CD4-positive, alpha-beta T cell treated with Interleukin-15 for 1 hour (primary cell): ENCODE measurements around the gene SNUPN.
"Not testable (repeated sequence)": the region's sequence is repeated elsewhere in the genome, so short reads cannot be mapped to it uniquely, and the experiment has no call there.

Experiments
- DNase-seq: peaks from one replicate; pipeline ENCODE4 v3.0.0-alpha.2; 2020

Gene SNUPN

DNA sequence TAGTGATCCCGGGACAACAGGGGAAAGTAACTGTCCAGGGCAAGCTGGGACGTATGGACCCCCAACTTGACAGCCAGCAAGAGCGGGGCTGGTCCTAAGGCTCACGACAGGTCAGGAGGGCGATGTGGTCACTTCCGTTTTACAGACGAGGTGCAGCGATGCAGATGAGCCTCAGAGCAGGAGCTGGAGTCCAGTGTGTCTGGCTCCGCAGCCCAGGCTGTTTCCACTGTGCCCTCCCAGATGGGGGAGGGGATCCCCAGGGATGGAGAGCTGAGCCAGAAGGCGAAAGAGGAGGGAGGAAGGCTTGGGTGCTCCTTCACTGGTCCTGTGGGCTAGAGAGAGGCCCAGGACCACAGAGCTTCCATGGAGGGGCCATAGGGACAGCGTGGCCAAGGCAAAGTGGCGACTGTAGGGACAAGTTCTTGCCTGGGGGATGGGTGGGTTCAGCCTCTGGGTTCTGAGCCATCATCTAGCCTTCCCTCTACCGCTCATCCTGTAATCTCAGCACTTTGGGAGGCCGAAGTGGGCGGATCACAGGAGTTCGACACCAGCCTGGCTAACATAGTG is 27.9 kb upstream of the SNUPN start:
- DNase-seq = no peak

DNA sequence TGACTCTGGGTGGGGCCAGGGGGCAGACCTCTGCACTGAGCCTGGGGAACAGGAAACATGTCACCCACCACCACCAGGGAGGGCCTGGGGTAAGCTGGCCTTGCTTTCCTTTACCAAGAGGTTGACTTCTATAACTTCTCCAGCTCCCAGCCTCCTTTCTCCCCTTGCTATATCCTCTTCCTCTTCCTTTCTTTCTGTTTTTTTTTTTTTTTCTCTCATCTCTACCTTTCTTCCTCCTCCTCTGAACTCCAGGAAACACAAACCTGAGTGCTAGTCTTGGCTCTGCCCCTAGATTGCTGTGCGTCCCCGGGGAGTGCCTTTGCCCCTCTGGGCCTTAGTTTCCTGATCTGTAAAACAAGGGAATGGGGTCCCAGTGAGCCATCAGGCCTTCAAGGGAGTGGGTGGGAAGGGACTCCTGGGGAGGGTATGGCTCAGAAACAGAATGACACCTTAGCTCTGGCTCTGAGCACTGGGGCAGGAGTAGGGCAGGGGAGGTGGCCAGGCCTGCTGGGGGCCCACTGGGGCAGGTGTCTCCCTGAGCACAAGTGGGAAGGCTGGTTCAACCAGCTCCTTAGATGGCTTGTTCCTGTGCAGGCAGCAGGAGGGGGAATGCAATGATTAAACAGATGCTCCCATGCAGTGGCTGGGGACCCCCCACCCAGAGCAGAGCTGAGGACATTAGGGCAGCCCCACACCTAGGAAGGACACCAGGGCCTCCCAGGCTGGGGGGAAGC is 26.5 kb upstream of the SNUPN start:
- no peak for DNase-seq

DNA sequence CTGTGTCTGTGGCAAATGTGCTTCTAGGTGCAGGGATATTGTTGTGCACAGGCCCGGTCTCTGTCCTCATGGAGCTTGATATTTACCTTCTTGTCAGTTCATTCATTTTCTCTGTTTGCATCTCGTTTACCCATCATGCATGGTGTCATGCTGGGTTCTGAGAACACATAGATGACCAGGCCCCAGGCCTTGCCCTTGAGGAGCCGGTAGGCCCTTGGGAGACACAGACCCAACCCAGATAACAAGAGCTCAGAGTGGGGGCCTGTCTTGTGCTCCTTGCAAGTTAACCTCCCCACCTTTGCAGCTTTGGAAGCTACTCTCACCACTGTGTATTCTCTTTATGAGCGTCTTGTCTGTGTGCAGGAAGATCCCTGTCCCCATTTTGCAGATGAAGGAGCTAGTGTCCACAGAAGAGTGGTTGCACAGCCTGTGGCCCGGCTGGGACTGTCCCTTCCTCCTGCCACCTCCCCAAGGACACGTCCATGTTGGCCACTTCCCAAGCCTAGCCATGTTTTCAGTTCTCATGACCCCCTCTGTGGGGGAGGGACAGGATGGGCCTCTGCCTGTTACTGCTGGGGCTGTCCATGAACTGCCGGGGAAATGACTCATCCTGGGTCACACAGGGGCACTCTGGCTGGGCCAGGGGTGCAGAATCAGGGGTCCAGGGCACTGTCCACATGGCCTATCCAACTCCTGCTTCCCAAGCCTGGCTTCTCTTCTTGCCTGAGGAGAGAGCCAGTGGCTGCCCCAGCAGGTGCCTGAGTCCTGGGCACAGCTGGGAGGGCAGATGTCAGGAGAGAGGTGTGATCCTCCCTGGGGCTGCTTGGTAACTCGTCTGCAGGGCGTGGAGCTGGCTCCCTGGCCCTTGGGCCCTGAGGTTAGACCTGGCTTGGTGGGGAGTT is 25.6 kb upstream of the SNUPN start:
- no peak for DNase-seq

DNA sequence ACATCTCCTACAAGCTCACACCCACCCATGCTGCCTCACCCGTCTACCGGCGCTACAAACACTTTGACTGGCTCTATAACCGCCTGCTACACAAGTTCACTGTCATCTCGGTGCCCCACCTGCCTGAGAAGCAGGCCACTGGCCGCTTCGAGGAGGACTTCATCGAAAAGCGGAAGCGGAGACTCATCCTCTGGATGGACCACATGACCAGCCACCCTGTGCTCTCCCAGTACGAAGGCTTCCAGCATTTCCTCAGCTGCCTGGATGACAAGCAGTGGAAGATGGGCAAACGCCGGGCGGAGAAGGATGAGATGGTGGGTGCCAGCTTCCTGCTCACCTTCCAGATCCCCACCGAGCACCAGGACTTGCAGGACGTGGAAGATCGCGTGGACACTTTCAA is 24.3 kb upstream of the SNUPN start:
- no peak for DNase-seq

DNA sequence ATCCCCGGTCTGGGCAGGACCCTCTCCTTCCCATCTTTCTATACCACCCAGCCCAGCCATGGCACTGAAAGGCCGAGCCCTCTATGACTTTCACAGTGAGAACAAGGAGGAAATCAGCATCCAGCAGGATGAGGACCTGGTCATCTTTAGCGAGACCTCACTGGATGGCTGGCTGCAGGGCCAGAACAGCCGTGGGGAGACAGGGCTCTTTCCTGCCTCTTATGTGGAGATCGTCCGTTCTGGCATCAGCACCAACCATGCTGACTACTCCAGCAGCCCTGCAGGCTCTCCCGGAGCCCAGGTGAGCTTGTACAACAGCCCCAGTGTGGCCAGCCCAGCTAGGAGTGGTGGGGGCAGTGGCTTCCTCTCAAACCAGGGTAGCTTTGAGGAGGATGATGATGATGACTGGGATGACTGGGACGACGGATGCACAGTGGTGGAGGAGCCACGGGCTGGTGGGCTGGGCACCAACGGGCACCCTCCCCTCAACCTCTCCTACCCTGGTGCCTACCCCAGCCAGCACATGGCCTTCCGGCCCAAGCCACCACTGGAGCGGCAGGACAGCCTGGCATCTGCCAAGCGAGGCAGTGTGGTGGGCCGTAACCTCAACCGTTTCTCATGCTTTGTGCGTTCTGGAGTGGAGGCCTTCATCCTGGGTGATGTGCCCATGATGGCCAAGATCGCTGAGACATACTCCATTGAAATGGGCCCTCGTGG is 23.7 kb upstream of the SNUPN start:
- no peak for DNase-seq

DNA sequence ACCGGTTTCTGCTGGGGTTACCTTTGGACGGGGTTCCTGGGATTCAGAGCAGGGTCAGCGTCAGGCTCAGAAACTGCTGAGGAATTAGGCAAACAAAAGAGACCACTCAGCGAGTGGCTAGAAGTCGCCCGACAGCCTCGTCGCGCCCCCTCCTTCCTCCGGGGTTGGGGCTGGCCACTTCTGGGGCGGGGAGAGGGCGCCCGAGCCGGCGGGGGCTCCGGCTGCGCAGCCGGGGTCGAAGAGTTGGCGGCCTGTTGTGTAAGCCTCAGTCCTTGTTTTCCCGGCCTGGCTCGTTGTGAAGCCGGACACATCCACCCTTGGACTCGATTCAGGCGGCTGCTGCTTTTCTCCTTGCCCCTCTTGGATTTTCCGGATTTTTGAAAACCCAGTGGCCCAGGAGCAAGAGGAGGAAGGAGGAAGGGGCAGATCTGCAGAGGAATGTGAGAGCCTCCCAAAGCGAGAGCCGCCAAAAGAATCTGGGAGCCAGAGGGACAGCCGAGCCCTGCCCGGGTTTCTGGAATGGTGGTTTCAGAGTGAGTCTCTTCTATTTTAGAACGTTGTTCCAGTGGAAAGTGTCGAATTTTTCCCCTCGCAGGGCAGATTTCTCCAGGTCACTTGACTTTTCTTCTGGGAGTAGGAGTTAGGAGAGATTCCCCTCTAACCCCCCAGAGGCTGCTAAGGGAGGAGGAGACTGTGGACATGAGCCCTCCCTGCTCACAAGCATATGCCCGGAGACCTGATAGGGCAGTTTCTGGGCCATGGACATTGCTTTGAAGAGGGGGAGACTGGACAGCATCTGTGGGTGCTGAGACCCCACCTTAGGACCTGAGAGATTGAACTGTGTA is 22.9 kb upstream of the SNUPN start:
- no peak for DNase-seq

DNA sequence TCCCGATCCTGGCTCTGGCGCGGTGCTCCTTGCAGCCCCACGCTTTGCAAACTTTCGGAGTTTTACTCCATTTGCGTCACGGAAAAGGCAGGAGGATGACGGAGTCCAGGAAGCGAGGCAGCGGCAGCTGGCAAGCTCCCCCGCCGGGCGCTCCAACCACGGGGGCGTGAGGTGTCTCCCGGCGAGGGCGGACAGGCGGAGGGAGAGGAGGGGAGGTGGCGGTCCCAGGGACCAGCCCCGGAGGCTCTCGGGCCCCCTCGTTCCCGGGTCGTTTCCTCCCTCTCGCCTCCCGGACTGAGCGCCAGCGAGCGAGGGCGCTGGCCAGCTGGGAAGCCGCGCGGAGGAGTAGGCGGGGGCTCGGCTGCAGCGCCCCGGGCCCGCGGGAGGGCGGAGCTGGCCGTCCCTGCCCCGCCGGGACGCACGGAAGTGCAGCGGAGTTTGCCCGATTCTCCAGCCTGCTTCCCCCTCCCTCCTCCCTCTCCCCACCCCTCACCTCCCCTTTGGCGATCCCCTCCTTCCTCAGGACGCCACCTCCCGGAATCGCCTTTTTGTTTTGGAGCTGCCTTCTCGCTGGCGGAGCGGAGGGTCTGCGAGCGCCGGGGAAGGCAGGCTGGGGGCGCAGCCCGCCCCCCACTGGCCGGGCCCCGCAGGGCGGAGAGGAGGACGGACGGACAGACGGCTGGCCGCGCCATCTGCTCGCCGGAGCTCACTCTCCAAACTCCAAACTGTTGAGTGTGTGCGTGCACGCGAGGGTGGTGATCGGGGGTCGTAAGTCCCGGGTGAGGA is 22.0 kb upstream of the SNUPN start, which contains the start of gene SNX33:
Gene SNX33, plus strand, starts transcription at position 543 of the 786 bp plus-strand sequence. CDS start 1,191 bp downstream, outside the sequence.
- DNase-seq = peak; percentile 32

DNA sequence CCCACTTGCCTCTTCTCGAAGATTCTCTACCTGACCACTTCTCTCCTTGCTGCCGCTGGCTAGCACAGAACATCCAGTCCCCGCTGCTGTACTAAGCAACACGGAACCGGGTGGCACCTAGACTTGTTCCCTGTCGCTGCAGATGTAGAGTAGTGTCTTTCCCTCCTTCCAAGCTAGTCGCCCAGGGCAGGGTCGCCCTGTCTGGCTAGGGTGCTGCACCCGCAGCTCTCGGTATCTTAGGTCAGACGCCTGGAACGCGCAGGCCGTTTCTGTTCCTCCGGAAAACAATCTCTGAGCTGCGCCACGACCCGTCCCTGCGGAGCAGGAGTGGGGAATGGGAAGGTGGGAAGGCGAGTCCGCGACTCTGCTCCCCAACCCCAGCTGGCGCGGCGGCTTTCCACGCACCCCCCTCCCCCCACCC is 21.4 kb upstream of the SNUPN start:
- no peak for DNase-seq

DNA sequence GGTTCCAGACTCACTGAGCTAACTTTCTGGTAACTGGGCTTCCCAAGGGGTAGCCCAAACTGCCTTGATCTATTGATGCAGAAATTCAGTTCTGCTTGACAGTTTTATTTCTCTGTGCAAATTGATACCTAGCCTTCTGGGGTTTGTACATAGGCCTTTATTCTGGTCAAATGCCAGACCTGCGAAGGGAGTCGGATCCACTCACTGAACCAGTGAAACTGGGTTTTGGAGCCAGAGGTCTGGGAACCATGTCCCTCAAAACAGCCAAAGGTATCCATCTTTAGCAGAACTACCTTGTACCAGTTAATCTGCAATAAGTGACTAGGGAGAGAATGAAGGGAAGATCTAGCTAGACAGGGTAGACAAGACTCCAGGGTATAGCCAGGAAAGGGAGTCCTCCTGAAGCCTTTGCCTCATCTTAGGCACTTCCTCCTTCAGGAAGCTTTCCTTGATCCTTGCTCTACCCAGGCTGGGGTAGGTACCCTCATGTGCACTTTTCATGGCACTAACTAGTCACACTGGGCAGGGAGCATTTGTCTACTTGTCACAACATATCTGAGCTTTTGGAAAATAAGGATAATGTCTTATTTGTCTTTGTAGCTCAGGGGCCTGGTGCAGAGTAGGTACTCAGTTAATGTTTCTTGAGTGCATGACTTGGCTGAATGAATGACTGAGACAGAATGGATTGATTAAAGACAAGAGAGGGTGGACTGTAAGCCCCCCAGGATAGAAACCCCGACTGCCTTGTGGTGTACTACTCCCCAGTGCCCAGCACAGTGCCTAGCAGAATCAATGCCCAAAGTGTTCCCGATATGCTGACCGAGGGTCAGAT is 20.8 kb upstream of the SNUPN start:
- no peak for DNase-seq

DNA sequence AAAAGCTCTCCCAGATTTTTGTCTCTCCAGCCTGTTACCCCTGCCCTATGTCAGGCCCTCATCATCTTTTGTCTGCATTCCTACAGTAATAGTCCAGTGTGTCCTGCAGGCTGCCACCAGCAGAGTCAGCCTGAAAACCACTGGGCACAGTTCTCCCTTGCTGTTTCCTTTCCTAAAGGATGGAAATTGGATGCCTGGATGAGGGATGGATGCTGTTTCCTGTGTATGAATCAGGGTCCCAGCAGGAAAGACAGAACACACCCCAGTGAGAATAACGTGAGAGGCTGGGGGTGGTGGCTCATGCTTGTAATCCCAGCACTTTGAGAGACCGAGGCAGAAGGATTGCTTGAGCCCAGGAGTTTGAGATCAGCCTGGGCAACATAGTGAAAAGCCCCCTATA is 18.9 kb upstream of the SNUPN start:
- DNase-seq = no peak

DNA sequence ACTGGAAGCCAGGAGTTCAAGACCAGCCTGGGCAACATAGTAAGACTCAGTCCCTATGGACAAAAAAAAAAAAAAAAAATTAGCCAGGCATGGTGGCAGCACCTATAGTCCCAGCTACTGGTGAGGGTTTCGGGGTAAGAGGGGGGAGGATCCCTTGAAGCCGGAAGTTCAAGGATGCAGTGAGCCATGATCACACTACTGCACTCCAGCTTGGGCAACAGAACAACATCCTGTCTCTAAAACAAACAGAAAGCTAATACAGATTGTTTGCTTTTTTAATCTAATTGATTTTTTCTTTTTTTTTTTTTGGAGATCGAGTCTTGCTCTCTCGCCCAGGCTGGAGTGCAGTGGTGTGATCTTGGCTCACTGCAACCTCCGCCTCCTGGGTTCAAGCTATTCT is 16.1 kb upstream of the SNUPN start:
- DNase-seq = no peak

DNA sequence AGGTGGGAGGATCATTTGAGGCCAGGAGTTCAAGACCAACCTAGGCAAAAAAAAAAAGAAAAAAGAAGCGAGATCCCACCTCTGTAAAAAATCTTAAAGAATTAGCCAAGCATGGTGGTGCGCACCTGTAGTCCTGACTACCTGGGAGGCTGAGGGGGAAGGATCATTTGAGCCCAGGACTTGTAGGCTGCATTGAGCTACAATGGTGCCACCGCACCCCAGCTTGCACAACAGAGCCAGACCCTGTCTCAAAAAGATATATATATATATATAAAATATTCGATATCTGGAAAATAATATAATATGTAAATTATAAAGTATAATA is 15.6 kb upstream of the SNUPN start:
- no peak for DNase-seq

DNA sequence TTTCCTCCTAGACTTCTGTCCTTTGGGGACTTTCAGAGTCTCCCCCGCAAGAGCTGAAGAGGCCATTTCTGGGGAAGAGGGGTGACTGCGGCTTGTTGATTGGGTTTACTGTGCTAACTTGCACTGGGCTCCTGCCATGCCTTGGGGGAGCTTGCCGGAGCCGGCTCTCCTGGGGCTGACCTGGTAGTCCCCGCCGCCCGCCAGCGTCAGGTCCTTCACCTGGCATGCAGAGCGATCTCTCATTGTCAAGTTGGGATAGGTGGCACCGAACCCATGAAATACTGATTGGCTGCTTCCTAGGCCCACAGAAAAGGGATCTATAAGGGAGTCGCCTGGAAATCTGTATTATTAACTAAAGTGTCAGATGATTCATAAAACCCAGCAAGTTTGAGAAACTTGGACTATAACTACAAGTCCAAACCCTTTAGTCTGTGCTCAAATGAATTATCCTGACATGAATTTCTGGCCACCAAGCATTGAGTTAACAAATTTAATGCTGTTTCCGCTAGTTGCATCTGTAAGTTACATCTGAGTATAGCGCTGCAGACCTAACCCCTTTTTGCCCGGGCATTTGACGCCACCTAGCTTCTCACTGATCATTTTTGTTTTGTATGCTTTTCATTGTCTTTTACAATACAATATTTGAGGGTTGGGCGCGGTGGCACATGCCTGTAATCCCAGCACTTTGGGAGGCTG is 15.1 kb upstream of the SNUPN start:
- DNase-seq = peak; percentile 56

DNA sequence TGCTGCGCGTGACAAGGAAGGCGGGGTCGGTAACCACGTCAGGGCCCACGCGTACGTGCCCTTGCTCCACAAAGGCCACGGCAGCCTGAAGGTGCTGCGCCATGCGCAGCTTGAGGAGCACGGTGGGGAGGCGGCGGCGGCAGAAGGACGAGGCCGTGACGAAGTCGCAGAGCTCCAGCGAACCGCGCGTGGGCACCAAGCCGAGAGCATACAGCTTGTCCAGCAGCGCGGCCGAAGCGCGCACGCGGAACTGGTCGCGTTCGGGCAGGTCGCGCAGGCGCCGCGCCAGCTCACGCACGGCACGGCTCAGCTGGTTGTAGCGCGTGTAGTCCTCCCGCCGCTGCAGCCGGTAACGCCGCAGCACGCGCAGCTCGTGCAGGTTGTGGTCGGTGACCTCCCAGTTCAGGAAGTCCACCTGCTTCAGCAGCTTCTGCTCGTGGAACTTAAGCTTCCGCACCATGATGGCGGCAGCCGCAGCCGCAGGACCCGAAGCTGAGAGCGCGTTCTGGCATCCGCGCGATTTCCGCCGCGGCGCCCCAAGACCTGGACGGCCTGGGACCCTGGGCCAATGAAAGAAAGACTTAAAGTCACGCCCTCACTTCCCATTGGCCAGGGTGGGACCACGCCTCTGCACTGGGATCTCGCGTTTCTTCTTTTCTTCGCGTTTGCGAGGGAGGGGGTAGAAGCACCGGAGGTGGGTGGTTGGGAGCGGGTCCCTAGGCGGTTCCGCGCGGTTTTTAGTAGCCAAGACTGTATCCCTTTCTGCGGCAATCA is 14.4 kb upstream of the SNUPN start, which contains the start of gene IMP3:
Gene IMP3, minus strand, starts transcription at position 516 of the 774 bp plus-strand sequence. Its CDS starts 56 bp downstream, at position 460.
- peak; percentile 93 for DNase-seq

DNA sequence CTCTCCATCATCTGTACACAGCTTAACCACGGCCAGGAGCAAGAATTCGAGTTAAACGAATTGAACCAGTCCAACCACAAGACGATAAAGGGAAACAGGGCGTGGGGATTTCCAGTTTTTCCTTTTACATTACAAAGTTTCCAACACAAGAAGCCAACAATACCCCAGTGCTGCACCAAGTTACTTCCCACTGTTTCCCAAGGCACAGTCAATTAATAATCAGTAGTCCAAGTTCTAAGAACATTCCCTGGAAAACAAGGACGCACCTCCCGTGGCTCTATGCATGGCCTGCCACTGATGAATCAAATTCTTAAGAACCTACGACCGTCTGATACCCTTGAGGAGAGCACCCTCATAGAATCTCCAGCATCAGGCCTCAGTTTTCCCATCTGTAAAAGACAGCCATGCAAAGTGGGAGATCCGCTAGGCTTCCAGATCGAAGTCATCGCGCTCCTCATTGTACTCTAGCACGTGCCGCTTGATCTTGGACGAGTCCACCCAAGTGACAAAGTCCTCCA is 13.7 kb upstream of the SNUPN start:
- DNase-seq = no peak

DNA sequence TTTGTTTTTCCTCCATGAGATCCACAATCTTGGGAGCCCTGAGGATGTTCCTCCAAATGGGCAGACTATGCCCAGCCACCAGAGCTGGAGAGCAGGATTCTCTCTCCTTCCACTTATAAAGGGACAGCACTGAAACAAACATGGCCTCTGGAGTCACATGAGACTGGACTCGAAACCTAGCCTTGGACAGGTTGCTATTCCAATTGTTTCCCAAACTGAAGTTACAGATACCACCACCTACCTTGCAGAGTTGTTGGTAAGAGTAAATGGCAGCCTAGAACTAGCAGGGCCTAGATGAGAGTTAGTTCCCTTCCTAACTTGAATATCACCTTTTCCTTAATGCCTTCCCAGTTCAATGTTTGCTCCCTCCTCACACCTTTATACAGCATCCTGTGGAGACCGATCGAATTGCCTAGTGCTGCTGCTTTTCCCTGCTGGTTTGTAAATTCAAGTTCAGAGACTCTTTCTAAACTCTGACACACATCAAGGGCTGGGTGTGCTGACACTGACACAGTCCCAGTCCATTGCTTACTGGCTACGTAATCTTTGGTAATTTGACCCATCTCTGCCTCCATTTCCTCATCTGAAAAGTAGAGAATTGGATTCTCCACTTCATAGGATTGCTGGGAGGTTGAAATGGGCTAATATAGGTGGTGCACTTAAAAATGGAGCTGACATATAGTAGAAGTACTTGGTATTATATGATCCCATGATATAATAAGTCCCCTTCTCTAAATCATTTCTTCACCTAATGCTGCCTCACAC is 11.9 kb upstream of the SNUPN start:
- DNase-seq = no peak

DNA sequence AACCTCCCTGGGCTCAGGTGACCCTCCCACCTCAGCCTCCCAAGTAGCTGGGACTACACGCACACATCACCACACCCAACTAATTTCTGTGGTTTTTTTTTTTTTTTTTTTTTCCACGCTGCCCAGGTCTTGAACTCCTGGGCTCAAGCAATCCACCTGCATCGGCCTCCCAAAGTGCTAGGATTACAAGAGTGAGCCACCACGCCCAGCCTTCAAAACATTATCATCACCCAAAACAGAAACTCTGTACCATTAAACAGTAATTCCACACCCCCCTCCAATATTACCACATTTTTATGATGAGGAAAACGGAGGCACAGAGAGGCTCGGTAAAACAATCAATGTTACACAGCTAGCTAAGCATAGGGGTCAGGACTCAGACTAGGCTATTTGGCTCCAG is 10.5 kb upstream of the SNUPN start:
- no peak for DNase-seq

DNA sequence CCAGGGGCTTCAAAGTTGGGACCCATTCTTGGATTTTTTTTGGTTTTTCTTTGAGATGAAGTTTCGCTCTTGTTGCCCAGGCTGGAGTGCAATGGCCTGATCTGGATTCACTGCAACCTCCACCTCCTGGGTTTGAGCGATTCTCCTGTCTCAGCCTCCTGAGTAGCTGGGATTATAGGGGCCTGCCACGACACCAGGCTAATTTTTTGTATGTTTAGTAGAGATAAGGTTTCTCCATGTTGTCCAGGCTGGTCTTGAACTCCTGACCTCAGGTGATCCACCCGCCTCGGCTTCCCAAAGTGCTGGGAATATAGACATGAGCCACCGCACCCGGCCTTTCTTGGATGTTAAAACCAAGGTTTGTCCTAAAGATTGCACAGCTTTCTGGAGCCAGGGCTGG is 8.4 kb upstream of the SNUPN start:
- not testable (repeated sequence) for DNase-seq
